HG02678 (cell line): ENCODE data around the gene POP5.
"Not testable (repeated sequence)": the region's sequence is repeated elsewhere in the genome, so short reads cannot be mapped to it uniquely, and the experiment has no call there.

ENCODE experiments used
- ATAC-seq: cut with Tn5 transposase; IDR thresholded peaks from one replicate; pipeline ENCODE4 v1.9.1; 2021; ENCODE audit warnings: mild to moderate bottlenecking, moderate library complexity; ENCODE audit not compliant: unreplicated experiment

POP5 gene, protein sequence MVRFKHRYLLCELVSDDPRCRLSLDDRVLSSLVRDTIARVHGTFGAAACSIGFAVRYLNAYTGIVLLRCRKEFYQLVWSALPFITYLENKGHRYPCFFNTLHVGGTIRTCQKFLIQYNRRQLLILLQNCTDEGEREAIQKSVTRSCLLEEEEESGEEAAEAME

DNA sequence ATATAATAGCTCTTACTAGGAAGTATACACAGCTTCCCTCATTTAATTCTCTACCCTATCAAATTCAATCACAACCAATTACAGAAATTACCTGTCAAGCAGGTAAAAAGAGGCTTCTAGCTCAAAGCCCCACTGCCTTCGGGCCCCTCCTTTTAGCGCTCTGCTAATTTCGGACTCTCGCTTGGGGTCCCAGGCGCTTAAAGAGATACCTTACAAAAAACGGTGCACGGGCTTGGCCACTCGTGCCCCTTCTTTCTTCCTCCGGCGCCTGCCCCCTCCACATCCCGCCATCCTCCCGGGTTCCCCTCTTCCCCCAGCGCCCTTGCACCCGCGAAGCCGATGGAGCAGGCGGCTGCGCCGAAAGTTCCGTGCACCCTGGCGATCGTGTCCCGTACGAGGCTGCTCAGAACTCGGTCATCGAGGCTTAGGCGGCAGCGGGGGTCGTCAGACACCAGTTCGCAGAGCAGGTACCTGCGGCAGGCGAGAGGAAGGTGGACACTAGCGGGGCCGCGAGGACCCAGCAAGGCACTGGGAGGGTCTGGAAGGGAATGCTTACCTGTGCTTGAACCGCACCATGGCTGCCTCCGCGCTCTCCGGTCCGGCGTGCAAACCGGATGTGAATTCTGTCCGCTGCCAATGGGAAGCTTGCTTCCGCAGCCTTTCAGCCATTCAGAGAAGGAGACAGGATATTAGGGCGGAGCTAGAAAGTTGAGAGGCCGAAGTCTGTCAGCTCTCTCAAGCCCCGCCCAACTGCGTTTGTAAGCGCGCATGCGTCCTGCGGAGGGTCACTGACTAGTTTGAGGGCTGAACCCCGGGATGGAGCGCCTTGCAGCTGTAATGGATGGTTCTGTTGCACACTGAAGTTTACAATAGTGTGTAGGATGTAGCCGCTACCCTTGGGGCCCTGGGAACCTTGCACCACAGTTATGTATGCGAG lies at the start of gene POP5:
POP5 (minus strand) TSS at position 616 of the 937 bp plus-strand sequence; CDS start at position 576, 40 bp downstream.
- ATAC-seq, result peak; percentile 92

DNA sequence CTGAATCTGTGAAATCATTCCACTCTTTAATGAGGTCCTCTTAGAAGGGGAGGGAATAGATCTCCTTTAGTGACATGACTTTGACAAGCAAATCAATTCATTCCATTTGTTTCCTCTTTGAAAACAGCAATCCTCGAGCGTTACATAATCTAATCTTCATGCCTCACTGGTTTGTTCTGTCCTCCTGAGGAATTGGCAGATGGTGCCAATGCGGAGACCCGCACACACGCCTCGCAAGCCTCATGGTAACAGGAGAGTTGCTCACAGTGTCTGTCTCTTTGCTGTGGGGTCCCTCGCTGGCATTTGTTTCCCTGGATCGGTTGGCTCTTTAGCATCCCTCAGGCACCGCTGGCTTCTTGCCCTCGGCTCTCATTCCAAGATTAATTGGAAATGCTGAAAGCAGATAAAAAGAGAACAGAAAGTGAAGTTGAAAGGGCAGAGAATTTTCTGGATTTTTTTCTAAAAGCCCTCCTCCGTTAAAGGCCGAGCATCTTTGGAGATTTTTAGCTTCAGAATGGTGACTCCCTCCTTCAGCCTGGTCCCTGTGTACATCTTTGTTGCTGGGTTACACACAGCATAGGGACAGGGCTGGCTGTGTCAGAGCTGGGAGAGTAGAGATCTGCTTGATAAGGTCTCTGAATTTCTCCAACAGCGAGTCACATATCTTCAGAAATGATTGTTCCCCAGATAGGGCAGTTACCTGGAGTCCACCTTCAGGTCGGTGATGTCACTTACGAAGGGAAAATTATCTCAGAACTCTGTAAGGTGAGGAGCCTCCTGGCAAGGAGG lies 49.1 kb upstream of the POP5 start:
- no peak for ATAC-seq

DNA sequence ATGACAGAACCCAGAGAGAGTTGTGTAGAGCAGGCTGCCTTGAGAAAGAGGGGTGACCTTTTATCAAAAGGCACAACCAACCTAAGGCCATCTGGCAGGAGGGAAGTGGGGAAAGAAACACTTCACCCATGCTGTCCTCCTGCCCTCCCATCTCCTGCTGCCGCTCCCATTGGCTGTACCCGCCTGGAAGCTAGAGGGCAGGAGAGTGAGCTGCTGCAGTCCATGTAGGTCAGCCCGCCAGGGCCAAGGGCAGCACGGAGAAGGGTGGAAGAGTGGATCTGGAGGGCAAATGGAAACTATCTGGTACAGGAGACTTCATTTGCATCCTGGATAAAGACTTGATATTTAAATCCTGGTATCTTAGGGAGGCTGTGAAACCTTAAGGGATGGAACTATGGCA lies 47.7 kb upstream of the POP5 start:
- no peak for ATAC-seq

DNA sequence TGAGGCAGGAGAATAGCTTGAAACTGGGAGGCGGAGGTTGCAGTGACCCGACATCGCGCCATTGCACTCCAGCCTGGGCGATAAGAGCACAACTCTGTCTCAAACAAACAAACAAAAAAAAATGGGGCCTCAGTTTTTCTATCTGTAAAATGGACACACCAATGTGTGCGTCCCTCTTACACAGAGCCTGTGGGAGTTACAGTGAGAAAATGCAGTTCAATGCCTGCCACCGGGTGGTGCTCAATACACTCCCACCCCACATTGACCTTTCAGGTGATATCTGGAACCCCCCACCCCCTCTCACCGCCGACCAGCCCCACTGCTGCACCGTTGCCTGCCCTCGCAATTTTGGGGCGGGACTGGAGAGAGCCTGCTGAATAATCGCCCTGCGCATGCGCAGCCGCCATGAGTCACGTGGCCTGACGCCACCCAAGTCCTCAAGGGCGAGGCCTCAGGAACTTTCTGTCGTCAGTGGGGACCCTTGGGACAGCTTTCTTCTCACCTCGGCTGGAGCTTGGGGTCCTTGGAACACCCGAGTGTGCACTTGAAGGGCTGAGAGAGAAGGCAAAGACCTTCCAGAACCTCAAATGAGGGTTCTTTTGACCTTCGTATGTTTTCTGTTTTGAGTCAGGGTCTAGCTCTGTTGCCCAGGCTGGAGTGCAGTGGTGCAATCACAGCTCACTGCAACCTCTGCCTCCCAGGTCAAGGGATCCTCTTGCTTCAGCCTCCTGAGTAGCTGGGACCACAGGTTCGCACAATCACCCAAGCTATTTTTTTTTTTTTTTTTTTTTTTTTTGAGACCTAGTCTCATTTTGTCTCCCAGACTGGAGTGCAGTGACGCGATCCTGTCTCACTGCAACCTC lies 44.6 kb upstream of the POP5 start:
- ATAC-seq, result no peak

DNA sequence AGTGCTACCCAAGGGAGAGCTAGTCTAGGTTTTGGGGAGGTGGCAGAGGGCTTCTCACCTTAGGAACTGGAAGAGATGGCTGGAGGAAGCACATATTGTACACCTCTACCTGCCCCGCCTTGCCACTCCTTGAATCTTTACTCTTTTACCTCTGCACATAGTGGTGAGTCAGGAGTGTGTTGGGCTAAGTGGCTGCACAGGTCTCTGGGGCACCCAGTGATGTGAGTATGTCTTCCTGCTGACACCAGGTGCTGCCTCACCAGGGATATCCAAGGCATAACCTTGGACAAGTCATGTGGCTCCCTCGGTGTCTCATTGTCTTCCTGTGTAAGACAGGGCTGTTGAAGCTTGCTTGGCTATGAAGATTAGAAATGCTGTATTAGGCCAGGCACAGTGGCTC lies 39.4 kb upstream of the POP5 start:
- ATAC-seq, result no peak

DNA sequence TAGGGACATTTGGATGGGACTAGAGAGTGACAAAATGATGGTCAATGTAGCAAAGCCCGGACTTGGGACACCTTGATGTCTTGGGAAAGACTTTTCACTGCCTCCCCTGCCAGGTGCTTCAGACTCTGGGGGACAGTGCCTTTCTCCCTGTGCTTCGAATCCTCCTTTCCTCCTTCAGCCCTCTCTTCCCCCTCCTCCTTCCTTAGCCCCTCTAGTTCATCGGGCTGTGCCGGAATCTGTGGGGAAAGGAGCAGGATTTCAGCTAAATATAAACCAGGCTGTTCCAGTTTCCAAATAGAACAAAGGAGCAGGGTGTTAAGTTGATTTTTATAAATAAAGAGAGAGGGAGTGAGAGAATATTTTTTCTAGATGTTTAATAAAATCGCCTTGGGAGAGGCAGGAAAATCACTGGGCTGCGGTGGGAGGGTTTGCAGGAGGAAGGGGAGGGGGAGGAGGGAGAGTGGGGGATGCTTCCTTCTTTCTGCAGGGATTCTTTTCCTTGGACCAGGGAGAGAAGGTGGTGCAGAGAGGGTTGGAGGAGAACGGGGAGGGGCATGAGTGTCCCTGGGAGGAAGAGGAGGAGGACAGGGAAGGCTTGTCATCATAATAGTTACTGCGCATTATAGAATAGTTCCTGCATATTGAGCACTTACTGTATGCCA lies 37.9 kb upstream of the POP5 start:
- no peak for ATAC-seq

DNA sequence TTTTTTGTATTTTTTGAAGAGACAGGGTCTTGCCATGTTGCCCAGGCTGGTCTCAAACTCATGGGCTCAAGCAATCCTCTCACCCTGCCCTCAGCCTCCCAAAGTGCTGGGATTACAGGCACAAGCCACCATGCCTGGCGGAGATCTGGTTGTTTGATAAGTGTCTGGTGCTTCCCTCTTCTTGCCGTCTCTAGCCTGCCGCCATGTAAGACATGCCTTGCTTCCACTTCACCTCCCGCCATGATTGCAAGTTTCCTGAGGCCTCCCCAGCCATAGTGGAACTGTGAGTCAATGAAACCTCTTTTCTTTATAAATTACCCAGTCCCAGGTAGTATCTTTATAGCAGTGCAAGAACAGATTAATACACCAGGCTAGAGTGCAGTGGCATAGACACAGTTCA lies 36.6 kb upstream of the POP5 start:
- ATAC-seq, result not testable (repeated sequence)

DNA sequence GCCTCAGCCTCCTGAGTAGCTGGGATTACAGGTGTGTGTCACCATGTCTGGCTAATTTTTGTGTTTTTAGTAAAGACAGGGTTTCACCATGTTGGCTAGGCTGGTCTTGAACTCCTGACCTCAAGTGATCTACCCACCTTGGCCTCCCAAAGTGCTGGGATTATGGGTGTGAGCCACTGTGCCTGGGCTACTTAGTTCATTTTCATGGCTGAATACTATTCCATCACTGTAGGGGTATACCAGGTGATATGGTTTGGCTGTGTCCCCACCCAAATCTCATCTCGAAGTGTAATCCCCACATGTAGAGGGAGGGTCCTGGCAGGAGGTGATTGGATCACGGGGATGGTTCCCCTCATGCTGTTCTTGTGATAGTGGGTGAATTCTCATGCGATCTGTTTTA lies 36.0 kb upstream of the POP5 start:
- not testable (repeated sequence) for ATAC-seq

DNA sequence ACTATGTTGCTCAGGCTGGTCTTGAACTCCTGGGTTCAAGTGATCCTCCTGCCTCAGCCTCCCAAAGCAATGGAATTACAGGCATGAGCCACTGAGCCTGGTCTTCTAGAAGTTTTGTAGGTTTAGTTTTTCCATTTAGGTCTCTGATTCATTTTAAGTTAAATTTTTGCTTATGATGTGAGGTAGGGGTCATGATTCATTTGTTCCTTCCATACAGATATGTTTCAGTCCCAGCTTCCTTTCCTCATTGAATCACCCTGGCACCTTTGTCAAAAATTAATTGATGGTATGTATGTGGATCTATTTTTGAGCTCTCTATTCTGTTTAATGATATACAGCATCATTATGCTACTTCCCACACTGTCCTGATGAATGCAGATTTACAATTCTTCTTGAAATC lies 33.6 kb upstream of the POP5 start:
- no peak for ATAC-seq

DNA sequence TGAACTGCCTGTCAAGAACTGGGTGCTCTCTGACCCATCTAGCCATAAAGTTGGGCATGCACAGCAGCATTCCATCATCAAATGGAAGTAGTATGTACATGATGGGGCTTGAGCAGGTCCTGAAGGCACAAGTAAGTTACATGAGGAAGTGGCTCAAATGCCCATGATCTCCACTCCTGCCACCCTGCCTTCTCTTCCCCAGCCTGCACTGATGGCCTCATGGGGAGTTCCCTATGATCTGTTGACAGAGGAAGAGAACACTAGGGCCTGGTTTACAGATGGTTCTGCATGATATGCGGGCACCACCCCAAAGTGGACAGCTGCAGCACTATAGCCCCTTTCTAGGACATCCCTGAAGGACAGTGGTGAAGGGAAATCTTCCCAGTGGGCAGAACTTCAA lies 30.3 kb upstream of the POP5 start:
- ATAC-seq, result not testable (repeated sequence)

DNA sequence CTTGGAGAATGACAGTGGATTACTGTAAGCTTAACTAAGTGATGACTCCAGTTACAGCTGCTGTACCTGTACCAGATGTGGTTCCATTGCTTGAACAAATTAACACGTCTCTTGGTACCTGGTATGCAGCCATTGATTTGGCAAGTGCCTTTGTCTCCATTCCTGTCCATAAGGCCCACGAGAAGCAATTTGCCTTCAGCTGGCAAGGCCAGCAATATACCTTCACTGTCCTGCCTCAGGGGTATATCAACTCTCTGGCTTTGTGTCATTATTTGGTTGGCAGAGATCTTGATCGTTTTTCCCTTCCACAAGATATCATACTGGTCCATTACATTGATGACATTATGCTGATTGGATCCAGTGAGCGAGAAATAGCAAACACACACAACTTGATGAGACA lies 29.4 kb upstream of the POP5 start:
- ATAC-seq, result no peak

DNA sequence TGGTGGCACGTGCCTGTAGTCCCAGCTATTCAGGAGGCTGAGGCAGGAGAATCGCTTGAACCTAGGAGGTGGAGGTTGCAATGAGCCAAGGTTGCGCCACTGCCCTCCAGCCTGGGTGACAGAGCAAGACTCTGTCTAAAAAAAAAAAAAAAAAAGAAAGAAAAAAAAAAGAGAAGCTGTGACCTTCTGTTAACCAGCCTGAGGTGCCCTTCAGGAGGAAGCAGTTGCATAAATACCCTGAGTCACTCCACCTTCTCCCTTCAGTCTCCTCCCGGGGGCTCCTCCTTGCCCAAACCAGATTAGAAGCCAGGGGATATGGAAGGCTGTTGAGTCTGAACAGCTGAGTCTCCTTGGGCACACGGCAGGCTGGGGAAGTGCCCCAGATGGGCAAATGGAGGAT lies 21.2 kb upstream of the POP5 start:
- not testable (repeated sequence) for ATAC-seq

DNA sequence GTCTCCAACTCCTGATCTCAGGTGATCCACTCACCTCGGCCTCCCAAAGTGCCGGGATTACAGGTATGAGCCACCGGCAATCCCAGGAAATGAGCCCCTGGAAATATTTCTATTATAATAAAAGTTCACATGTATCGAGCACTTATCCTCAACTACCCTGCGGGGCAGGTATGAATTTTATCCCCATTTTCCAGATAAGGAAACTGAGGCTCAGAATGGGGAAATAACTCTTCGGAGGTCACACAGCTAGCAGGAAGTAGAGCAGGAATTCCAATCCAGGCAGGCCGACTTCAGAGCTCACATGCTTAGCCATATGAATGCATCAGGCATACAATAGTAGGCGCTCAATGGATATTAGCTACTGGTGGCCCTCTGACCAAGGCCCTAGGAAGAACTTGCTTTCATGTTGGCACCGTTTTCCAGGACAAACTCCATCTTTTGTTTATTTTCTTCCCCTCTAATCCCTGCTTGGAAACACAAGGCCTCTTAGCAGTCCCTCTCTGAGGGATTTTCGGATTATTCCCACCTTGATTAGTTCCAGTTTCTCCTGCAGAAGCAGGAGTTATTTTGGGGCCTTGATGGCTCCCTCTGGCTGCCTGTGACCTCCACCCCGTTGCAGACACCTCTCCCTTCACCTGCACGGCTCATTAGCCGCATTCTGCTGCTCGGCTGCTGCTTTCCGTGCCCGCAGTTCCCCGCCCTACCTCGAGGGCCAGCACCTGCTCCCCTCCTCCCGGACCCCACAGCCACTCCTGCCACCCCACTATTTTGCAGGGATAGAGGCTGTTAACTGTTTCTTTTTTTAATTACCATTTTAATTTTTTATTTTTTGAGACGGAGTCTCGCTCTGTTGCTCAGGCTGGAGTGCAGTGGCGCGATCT lies 18.7 kb upstream of the POP5 start:
- ATAC-seq, result no peak

DNA sequence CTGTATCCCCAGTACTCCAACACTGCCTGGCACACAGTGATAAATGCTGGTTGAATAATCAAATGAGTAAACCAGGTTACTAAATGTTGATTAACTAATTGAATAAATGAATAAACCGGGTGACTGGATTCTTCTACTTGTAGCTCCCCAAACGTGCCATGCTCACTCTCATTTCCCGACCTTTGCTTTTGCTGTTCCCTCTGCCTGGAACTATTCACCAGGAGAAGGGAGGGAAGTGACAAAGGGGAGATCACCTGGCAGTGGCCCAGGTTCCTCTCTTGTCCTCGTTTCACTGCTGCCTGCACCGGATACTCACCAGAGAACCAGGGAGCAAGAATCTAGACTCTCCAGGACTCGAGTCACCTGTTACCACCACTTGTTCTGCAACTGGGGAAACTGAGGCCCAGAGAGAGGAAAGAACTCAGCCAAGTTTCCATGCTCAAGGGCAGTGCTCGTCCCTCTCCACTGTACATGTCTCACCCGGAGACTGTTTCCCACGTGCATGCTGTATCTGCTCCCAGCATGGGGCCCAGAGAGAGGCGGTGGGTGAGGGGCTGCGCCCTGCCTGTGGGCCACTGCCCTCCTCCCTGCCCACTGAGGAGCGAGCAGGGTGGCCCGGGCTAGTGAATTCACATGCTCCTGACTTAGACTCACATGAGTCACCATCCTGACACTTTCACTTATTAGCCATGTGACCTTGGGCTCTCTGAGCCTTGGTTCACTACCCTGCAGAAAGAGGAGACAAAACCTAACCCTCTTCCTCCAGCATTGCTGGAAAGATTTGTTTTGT lies 17.7 kb upstream of the POP5 start:
- no peak for ATAC-seq

DNA sequence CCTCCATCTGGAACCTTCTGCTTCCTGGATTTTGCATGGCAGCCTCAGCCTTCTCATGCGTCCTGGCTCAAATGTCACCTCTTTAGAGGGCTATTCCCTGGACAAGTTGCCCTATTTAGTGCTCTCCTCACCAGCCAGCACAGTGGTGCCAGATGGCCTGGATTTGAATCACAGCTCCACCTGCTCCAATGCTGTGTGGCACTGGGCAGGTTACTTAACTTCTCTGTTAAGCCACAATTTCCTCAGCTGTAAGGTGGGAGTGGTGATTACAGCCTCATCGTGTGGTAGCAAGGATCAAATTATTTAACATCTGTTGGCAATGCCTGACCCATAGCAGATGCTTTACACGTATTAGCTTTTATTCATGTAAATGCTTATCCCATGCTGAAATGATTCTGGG lies 16.7 kb upstream of the POP5 start:
- ATAC-seq, result no peak

DNA sequence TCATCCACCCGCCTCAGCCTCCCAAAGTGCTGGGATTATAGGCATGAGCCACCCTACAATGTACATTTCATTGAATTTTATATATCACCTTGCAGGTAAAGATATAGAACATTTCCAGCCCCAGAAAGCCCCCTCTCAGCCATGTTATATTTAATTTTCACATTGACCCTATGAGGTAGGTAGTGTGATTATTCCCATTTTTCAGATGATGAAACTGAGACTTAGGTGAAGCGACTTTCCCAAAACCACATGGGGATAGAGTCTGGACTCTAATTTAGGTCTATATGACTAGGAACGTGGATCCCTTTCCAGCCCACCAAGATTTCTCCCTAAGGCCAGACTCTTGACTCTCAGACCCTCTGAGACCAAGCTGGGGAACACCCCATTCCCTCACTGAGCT lies 15.7 kb upstream of the POP5 start:
- ATAC-seq, result no peak

DNA sequence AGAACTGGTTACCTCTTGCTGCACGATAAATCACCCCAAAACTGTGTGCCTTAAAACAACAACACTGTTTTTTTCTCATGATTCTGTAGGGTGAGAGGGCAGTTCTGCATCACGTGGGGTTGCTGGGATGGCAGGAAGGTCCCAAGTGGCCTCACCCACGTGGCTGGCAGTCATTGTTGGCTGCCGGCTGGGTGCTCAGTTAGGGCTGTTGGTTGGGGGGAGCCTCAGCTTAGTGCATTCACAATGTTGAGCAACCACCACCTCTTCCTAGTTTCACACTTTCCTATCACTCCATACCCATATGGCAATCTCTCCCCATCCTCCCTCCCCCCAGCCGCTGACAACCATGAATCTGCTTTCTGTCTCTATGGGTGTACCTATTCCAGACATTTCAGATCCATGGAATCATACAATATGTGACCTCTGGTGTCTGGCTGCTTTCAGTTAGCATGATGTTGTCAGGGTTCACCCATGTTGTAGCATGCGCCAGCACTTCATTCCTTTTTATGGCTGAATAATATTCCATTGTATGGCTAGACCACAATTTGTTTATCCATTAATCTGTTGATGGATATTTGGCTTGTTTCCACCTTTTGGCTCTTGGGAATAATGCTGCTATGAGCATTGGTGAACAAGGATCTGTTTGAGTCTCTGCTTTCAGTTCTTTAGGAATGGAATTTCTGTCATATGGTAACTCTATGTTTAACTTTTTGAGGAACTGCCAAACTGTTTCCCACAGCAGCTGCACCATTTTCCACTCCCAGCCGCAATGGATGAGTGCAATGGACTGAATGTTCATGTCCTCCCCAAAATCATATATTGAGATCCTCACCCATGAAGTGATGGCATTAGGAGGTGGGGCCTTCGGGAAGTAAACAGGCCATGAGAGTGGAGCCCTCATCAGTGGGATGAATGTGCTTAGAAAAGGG lies 11.2 kb upstream of the POP5 start:
- ATAC-seq, result no peak
